Activated CD4-positive, alpha-beta T cell treated with anti-CD3 and anti-CD28 coated beads, Interleukin-2, Interleukin-4, amounts not matched to agents 100 ng/mL and 50 ng/mL, durations not matched to agents 16 hours and 8 hours (primary cell): ENCODE data around the gene FMN1.

Source experiments
- DNase-seq: peaks from one replicate; pipeline ENCODE4 v3.0.0-alpha.2; 2020; ENCODE audit warnings: low spot score

FMN1 gene

DNA sequence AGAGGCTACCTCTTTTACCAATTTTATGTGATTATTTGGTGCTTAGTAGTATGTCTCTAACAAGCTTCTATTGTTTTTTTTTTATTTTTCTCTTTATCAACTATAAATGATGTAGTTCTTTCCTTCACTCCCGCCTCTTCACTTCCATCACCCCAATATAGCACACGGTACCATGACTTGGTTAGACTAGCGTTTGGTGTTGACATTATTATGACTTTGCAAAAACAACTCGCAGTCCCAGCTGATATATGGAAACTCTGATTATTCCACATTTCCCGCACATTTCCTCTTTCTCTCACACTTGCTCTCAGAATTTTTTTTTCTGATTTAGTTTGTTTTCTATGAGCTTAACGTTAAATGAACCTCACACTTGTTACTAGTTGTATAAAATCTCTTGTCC lies 314.5 kb downstream of the FMN1 start:
- no peak for DNase-seq

GRCh38 chr15:32878869-32879805 lies 315.4 kb downstream of the FMN1 start:
- no peak for DNase-seq

GRCh38 chr15:32878342-32878741 lies 316.2 kb downstream of the FMN1 start:
- no peak for DNase-seq

- no peak for DNase-seq
Observed at GRCh38 chr15:32877252-32878019, 317.1 kb downstream of the FMN1 start.

DNA sequence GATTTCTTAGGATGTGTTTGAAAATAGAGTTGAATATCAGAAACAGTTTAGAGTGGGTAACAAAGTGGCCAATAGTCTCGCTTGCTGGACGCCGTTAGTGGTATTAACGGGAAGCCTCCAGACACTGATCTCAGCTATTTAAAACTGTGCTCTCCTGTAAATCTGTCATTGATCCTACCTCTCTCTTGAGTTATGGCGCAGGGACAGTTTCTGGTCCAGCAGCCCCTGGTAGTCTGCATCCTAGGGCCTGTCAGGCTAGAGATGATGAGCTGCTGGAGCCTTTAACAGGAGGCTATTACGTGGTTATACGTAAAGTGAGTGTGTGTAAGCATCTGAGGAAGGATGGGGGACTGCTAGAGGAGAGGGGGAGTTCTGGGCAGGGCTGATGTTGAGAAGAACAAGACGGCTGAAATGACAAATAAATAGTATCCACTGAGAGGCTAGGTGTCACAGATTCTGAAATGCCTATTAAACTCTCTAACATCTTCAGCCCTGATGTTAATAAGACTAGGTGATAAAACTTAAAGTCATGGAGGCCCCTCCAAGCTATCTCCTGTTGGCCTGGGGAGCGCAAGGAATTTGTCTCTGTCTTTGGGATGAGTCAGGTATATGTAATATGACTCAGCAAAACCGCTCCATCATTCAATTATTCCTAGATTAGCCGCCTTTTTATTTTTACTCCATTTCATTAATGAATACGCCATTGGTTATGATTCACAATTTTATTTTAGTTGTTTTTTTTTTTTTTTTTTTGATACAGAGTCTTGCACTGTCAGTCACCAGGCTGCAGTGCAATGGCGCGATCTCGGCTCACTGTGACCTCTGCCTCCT lies 321.0 kb downstream of the FMN1 start:
- no peak for DNase-seq

DNA sequence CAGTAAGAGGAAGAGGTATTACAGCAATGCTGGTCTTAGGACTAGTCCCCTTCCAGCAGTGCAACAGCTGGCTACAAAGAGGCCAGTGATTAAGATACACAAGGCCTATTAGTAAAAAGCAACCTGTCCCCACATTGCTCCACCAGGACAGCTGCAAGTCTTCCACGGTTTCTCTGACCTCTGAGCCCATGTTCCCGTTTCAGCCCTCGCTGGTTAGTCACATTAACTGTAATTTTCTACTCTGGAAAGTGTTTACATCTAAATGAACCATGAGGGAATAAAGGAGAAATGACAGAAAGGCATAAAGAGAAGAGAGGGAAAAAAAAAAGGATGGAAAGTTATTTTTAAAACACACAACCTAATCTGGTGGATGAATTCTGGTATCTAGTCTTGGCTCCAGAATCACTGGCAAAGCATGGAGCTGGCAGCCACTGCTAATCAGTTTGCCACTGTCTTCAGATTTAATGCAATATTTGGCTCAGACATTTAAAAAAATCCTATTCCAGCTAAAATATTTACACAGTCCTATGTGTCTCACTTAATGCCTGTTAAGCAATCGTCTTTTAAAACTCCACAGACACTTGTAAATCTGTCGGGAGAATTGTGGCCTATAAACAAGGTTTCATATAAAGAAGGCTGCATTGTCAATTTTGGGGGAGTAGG lies 321.8 kb downstream of the FMN1 start:
- DNase-seq = no peak

DNA sequence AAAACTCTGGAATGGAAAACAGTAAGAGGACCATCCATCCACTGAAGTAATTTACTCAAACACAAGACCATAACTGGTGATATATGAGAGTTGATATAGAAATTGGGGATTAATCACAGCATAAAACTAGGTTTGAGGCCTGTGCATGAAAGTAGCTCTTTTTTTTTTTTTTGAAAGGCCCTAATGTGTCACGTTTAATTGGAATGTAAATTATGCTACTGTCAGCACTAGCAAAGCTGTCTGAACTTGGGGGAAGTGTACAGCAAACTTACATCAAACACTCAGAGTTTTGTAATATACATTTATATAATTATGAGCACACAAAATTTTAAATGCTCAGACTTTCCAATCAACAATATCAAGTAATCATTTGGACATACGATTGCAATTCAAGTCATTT lies 322.6 kb downstream of the FMN1 start:
- no peak for DNase-seq

DNA sequence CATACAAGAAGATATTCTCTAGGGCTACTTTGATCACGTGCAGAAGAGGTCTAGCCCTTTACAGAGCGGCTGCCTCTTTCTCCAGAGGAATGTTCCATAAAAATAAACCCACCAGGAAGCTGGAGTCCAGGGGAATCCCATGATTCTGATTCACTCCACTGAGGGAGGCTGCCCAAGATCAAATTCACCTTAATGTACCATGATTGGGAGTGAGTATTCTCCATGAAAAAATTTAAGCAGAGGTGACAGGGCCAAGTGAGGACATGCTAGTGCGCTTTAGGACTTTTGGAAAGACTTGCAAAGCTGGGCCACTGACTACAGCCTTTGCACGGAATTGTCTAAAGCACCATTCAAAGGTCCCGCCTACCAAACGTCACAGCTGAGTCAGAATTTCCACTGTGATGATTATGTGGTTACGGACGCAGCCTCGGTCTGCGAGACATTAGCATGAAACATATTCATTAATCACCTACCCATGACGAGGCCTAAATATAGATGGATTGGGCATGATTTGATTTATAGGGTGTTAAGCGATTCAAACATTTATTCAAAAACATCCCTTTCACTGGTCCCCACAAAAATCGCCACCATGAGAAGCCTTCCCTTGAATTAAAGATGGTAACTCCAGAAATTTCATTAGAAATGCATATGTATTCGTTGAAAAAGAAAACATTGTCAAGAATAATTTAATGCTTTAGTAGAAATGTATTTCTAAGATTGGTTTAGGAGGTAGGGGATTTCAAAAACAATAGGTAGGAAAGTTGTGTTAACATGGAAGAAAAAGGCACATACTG lies 324.1 kb downstream of the FMN1 start:
- DNase-seq = peak; percentile 6

- DNase-seq = no peak
Observed at GRCh38 chr15:32869776-32870175, 324.7 kb downstream of the FMN1 start.

- no peak for DNase-seq
Observed at GRCh38 chr15:32867313-32867626, 327.2 kb downstream of the FMN1 start.

DNA sequence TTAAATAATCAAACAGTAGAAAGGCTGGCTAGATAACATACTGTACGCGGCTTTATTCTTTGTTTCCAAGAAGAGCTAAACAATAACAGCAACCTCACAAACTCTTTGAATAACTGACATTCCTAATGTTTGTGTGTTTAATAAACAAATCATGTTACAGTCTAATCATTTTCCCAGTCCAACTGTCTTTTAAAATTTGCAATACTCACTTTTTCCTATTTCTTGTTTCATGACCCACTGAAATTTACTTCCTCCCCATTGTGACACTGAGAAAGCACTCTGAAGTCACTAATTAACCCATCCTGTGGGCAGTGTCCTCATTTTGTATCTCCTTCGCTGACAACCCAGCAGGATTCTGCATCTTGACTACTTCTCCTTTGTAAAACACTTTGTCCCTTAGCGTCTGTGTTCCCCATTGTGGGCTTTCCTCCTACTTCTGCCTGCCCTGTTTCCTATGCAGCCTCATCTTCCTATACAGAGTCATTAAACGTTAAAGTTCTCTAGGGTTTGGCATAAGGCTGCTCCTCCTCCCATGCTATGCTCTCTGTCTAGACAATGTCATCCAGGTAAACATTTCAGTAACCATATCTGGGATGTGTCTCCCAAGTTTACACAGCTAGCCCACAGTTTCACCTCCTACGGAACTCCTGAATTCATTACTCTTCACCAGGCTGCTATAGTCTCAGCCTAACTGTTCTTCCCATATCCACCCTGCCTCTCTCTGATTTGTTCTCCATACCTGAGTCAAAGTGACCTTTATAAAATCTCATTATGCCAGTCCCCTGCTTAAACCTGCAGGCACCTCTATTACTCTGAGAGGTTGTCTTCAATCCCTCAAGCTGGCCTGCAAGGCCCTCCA lies 327.8 kb downstream of the FMN1 start:
- no peak for DNase-seq

GRCh38 chr15:32864841-32865240 lies 329.7 kb downstream of the FMN1 start:
- DNase-seq = no peak

- DNase-seq = no peak
Observed at GRCh38 chr15:32864051-32864450, 330.5 kb downstream of the FMN1 start.

- no peak for DNase-seq
Observed at GRCh38 chr15:32861761-32862160, 332.8 kb downstream of the FMN1 start.

- DNase-seq = no peak
Observed at GRCh38 chr15:32861174-32861573, 333.3 kb downstream of the FMN1 start.

DNA sequence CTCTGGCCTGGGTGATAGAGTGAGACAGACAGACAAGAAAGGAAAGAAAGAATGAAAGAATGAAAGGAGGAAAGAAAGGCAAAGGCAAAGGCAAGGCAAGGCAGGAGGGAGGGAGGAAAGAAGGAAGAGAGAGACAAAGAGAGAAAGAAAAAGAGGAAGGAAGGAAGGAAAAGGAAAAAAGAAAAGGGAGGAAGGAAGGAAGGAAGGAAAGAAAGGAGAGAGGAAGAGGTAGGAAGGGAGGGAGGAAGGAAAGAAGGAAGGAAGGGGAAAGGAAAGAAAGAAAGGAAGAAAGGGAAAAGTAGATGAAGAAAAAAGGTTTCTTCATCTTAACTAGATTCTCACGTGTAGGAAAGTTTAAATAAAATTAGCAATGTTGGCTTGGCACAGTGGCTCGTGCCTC lies 334.5 kb downstream of the FMN1 start:
- no peak for DNase-seq

DNA sequence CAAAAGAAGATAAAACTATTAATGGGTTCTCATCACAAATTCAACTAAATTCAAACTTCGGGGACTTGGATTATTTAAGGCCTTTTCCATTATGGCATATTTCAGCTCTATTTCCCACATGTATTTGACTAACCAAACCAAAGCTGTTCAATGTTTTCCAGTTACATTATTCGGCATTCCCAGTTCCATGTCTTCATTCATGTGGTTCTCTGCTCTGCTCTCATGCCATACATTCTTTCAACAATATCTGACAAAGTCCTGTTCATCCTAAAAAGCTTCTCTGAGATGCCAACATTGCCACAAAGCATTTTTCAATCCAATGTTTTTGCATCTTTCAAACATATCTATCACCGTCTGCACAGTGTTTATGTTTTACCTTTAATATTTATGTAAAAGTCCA lies 335.3 kb downstream of the FMN1 start:
- no peak for DNase-seq

- no peak for DNase-seq
Observed at GRCh38 chr15:32857732-32858131, 336.8 kb downstream of the FMN1 start.

GRCh38 chr15:32856753-32857152 lies 337.8 kb downstream of the FMN1 start:
- no peak for DNase-seq

GRCh38 chr15:32855942-32856341 lies 338.6 kb downstream of the FMN1 start:
- no peak for DNase-seq
